ENCODE measurements around the gene TRIM10.

DNA sequence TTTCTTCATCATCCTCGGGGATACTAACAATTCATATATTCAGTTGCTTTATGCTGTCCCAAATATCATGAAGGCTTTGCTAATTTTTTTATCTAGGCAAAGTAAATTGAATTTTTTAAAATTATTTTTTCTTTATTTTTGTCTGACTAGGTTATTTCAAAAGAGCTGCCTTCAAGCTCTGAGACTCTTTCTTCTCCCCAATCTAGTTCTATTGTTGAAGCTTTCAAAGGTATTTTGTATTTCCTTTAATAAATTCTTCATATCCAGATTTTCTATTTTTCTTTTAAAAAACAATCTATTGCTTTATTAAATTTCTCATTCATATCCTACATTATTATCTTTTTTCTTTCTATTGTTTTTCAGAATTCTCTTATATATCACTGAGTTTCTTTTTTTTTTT lies 19.1 kb upstream of the TRIM10 start:
- no peak for TF ChIP-seq CTCF (IDR thresholded peaks at IDR 0.05)
- no peak for TF ChIP-seq POLR2AphosphoS5 (IDR thresholded peaks at IDR 0.05)
- no peak for TF ChIP-seq POLR2A (IDR thresholded peaks at IDR 0.05)

Data from gastroesophageal sphincter (tissue), 3 donors.